GM23248 (cell line): ENCODE measurements around the gene PITPNM3. TPM values are rescaled to one million over a fixed set of nuclear protein-coding genes. Genes with fewer than 3 reads are reported as not detected.
A peak's percentile ranks its signal among the peaks of the same experiment; 100 is the strongest.

Experiments used
- DNase-seq: peaks from one replicate; pipeline ENCODE4 v3.0.0-alpha.2; 2015
- H2AFZ ChIP-seq: fragments of 200-600 bp; sonication (generic); 2 replicates; pipeline ENCODE4 v1.6.1; 2016; ENCODE audit warnings: antibody characterized with exemption
- H3F3A ChIP-seq: fragments of 200-600 bp; sonication (generic); 2 replicates; pipeline ENCODE4 v1.6.1; 2016; ENCODE audit warnings: mild to moderate bottlenecking, antibody characterized with exemption, mixed run types; ENCODE audit not compliant: insufficient read depth
- H3K27ac ChIP-seq: fragments of 200-600 bp; sonication (generic); 2 replicates; pipeline ENCODE4 v1.5.1; 2016; ENCODE audit warnings: mild to moderate bottlenecking
- H3K27me3 ChIP-seq: fragments of 200-600 bp; sonication (generic); replicated peaks from 2 replicates; pipeline ENCODE4 v1.6.1; 2016; ENCODE audit warnings: mild to moderate bottlenecking; ENCODE audit not compliant: insufficient read depth
- H3K36me3 ChIP-seq: fragments of 200-600 bp; sonication (generic); 2 replicates; pipeline ENCODE4 v1.6.1; 2016; ENCODE audit warnings: low read depth, mild to moderate bottlenecking
- H3K4me1 ChIP-seq: fragments of 200-600 bp; sonication (generic); 2 replicates; pipeline ENCODE4 v1.6.1; 2016; ENCODE audit warnings: mild to moderate bottlenecking; ENCODE audit not compliant: insufficient read depth
- H3K4me2 ChIP-seq: fragments of 200-600 bp; sonication (generic); one replicate; pipeline ENCODE4 v1.6.1; 2016; ENCODE audit warnings: mild to moderate bottlenecking; ENCODE audit not compliant: unreplicated experiment
- H3K4me3 ChIP-seq: fragments of 200-600 bp; sonication (generic); 2 replicates; pipeline ENCODE4 v1.5.1; 2016; ENCODE audit warnings: mild to moderate bottlenecking
- H3K79me2 ChIP-seq: fragments of 200-600 bp; sonication (generic); 2 replicates; pipeline ENCODE4 v1.6.1; 2016; ENCODE audit warnings: mild to moderate bottlenecking; ENCODE audit not compliant: insufficient read depth
- H3K9ac ChIP-seq: fragments of 200-600 bp; sonication (generic); 2 replicates; pipeline ENCODE4 v1.6.1; 2016; ENCODE audit warnings: mild to moderate bottlenecking
- H3K9me2 ChIP-seq: fragments of 200-600 bp; sonication (generic); 2 replicates; pipeline ENCODE4 v1.6.1; 2016; ENCODE audit warnings: mixed run types, mild to moderate bottlenecking, moderate library complexity; ENCODE audit not compliant: insufficient read depth
- H3K9me3 ChIP-seq: fragments of 200-600 bp; sonication (generic); one replicate; pipeline ENCODE4 v1.6.1; 2017; ENCODE audit warnings: low read depth
- H4K20me1 ChIP-seq: fragments of 200-600 bp; sonication (generic); 2 replicates; pipeline ENCODE4 v1.6.0; 2016; ENCODE audit not compliant: insufficient read depth
- EZH2 ChIP-seq: fragments of 200-600 bp; sonication (generic); IDR thresholded peaks from 2 replicates; pipeline ENCODE4 v1.6.1; 2018; ENCODE audit warnings: antibody characterized with exemption, mild to moderate bottlenecking; ENCODE audit not compliant: insufficient read depth, poor library complexity, severe bottlenecking
- EZH2phosphoT487 ChIP-seq: fragments of 200-600 bp; sonication (generic); IDR thresholded peaks from 2 replicates; pipeline ENCODE4 v1.6.1; 2018; ENCODE audit warnings: antibody characterized with exemption, moderate library complexity, mild to moderate bottlenecking, low read depth; ENCODE audit not compliant: insufficient read depth
- WGBS, 2 experiments: methylation state at CpG; one replicate each; pipeline ENCODE4 v1.1.6; 2015 to 2017; ENCODE audit warnings: low lambda C conversion rate in 2 of 2, low coverage in 1 of 2; ENCODE audit errors: missing lambda C conversion rate in 2 of 2; 5-methylcytosine and 5-hydroxymethylcytosine counted together
- in situ Hi-C: fragments of 300-500 bp; cut with MboI; formaldehyde crosslinking; loops from 2 replicates; pipeline ENCODE4 v1.15.0; 2020
- polyA plus RNA-seq: library from polyadenylated mRNA; unstranded; fragments of >200 nt; fragmentation: Nextera tagmentation; extraction: Ambion mirVana; gene quantifications from 2 replicates; pipeline ENCODE4 v1.2.1, GENCODE V29; 2016
- total RNA-seq: library from RNA; depleted of rRNA; stranded (reverse); fragments of >200 nt; shearing (Covaris generic); gene quantifications from 2 replicates; pipeline ENCODE4 v1.2.3, GENCODE V29; 2014

Gene PITPNM3
- total and polyA plus RNA-seq, 2 experiments from 2014 or later: 6.5 to 12.8 TPM

DNA sequence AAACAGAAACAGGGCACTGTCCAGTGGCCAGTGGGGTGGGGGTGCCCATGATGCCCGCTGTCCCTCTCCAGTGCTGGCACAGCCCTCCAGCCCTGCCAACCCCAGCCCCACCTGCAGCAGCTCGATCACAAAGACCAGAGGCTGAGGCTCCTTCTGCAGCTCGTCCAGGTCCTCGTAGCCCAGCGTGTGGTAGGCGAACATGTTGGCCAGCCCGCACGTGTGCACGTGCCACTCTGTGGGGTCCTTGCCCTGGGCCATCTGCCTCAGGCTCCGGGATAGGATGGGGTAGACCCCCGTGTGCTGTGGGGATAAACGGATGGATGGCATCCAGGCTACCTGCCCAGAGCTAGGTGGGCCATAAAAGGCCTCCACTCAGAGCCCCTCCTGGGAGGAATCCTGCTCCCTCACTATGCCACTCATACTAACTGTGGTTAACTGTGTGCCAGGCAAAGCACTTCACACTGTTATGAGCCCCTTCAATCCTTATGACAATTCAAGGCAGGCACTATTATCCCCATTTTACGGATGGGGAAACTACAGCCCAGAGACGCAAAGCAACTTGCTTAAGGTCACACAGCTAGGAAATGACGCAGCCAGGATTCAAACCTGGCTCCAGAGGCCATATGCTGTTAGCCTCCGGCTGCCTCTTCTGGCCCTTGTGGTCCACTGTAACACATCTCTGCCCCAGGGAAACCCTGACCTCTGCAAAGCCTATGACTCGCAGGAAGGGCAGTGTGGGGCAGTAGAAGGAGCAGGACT, 128.0 kb downstream of the PITPNM3 start:
- no peak overlapping the region for H2AFZ ChIP-seq
- H3K27ac ChIP-seq: no peak overlapping the region
- no peaks in the 10 kb centered on the region for H4K20me1 ChIP-seq
- H3K4me2 ChIP-seq: no peak overlapping the region
- in situ Hi-C loops: loop anchor here (5.0 to 25.0 kb wide), 3 partner anchors 841 to 1166 kb away; partner anchors contain the start of gene DHX33
- H3K9me3 ChIP-seq: no peaks in the 10 kb centered on the region
- H3K4me1 ChIP-seq: no peaks in the 10 kb centered on the region
- DNase-seq: no peak
- H3K36me3 ChIP-seq: no peaks in the 10 kb centered on the region
- 69 to 77% methylated on average over 17 of the region's 17 CpGs for WGBS, 2 experiments
- no peak for TF ChIP-seq EZH2
- TF ChIP-seq EZH2phosphoT487: no peak
- H3K79me2 ChIP-seq: no peaks in the 10 kb centered on the region
- H3K27me3 ChIP-seq: no peaks in the 10 kb centered on the region
- no peaks in the 10 kb centered on the region for H3K9me2 ChIP-seq
- no peaks in the 10 kb centered on the region for H3F3A ChIP-seq
- no peak overlapping the region for H3K4me3 ChIP-seq
- no peak overlapping the region for H3K9ac ChIP-seq

DNA sequence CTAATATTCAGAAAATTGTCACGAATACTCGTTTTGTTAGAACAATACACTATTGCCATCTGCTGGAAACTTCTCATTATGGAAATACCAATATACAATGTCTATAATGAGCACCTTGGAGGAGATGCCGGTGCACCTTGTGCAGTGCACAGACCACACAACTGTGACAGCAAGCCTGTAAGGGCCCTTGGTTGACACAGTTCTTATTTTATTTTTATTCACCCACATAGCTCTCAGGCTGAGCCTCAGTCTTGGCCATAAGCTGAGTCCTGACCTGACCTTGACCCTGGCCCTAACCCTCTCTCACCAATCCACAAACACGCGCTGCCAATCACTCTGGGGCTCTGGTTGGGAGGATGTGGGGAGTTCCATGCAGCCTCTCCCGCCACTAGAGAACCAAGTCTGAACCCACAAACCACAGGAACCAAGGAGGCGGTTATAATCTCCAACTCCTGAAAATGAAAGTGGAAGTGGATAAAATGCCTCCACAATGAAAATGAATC, 129.0 kb downstream of the PITPNM3 start:
- H3K4me2 ChIP-seq: peak overlapping the region; percentile 49
- H3K9me3 ChIP-seq: no peaks in the 10 kb centered on the region
- in situ Hi-C loops: loop anchor here (5.0 to 25.0 kb wide), 3 partner anchors 840 to 1165 kb away; partner anchors contain the start of gene DHX33
- no peaks in the 10 kb centered on the region for H3F3A ChIP-seq
- TF ChIP-seq EZH2phosphoT487: no peak
- TF ChIP-seq EZH2: no peak
- peak; percentile 64 for DNase-seq
- 0 out of 2 replicates have a peak overlapping the region, but pooled peaks have one; percentile 18 for H3K9ac ChIP-seq
- no peaks in the 10 kb centered on the region for H3K9me2 ChIP-seq
- no peaks in the 10 kb centered on the region for H3K79me2 ChIP-seq
- no peaks in the 10 kb centered on the region for H3K4me1 ChIP-seq
- WGBS, 2 experiments: 37% methylated on average over 7 of the region's 7 CpGs
- peak overlapping the region; percentile 28; the same call in 1 of the 2 replicates for H3K4me3 ChIP-seq
- no peaks in the 10 kb centered on the region for H3K27me3 ChIP-seq
- no peaks in the 10 kb centered on the region for H4K20me1 ChIP-seq
- H3K27ac ChIP-seq: no peak overlapping the region
- H3K36me3 ChIP-seq: no peaks in the 10 kb centered on the region
- H2AFZ ChIP-seq: peak overlapping the region; percentile 44; the same call in 1 of the 2 replicates

DNA sequence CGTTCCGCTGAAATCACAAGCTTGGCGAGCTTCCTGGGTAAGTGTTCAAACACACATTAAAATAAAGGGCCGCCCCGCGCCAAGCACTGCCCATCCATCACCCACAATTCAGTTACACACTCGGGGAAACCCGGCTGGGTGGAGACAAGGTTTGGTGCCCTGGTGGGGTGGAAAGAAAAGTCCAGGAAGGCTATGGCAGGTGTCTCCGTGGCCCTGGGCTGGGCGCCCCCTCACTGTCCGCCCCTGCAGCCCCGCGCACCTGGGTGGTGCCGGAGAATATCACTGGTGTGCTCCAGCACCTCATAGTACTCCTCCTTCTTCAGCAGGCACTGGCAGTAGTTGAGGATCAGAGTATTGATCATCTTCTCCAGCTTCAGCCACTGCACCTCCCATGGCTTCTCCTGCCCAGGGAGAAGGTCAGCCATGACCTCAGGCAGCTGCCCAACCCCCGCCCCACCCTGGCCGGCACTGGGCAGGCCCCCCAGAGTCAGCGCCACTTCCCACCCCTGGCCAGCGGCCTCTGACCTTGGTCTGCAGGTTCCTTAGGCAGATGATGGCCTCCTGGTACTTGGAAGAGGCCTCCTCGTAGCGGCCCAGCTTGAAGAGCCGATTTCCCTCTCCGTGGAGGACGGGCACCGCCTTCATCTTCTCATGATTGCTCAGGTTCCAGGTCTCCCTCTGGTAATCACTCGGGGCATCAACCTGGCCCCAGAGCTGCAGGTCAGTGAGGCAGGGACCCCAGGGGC, 129.8 kb downstream of the PITPNM3 start:
- Histone ChIP-seq H3K27ac (no peak overlapping the region), H3K27me3 (no peaks in the 10 kb centered on the region), H4K20me1 (no peaks in the 10 kb centered on the region), H3F3A (no peaks in the 10 kb centered on the region), H3K9ac (no peak overlapping the region), H3K4me3 (no peak overlapping the region), H3K9me2 (no peaks in the 10 kb centered on the region), H3K4me2 (no peak overlapping the region), H3K4me1 (no peaks in the 10 kb centered on the region), H2AFZ (no peak overlapping the region), H3K79me2 (no peaks in the 10 kb centered on the region), H3K36me3 (no peaks in the 10 kb centered on the region), H3K9me3 (no peaks in the 10 kb centered on the region)
- TF ChIP-seq EZH2 (no peak), EZH2phosphoT487 (no peak)
- WGBS, 2 experiments: 78 to 81% methylated on average over 24 to 25 of the region's 25 CpGs
- in situ Hi-C loops: loop anchor here (5.0 to 25.0 kb wide), 3 partner anchors 839 to 1164 kb away; partner anchors contain the start of gene DHX33
- DNase-seq: no peak

DNA sequence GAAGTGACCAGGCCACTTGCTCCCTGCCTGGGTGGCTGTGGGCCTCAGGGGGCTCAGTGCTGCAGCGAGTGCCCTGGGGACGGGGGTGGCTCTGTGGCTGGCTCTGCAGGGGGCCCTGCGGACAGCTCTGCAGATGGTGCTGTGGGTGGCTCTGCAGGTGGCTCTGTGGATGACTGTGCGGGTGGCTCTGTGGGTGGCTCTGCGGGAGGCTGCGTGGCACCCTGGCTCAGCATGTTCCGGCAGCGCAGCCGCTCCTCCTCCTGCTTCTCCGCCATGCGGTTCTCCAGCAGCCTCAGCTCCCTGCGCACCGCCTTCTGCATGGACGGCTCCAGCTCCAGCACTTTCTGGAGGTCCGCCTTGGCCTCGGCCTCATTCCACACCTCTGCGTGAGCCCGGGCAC, 130.9 kb downstream of the PITPNM3 start:
- Histone ChIP-seq H3K4me2 (no peak overlapping the region), H3K9ac (no peak overlapping the region), H3K27ac (no peak overlapping the region), H3K36me3 (no peaks in the 10 kb centered on the region), H3K27me3 (no peaks in the 10 kb centered on the region), H3K9me3 (no peaks in the 10 kb centered on the region), H3K4me1 (no peaks in the 10 kb centered on the region), H2AFZ (no peak overlapping the region), H3K4me3 (no peak overlapping the region), H3F3A (no peaks in the 10 kb centered on the region), H3K79me2 (no peaks in the 10 kb centered on the region), H4K20me1 (no peaks in the 10 kb centered on the region), H3K9me2 (no peaks in the 10 kb centered on the region)
- in situ Hi-C loops: loop anchor here (5.0 to 25.0 kb wide), 3 partner anchors 838 to 1163 kb away; partner anchors contain the start of gene DHX33
- DNase-seq: no peak
- 92 to 93% methylated on average over 17 to 18 of the region's 18 CpGs for WGBS, 2 experiments
- TF ChIP-seq EZH2phosphoT487 (no peak), EZH2 (no peak)
